K562 (cell line): Measurements from ENCODE around the gene DHX29. TPM values are rescaled to one million over a fixed set of nuclear protein-coding genes. Genes with fewer than 3 reads are reported as not detected.

Experiments
- ATAC-seq: fragments of 200-7000 bp; cut with Tn5 transposase; 3 replicates; pipeline ENCODE4 v1.9.1; 2020; ENCODE audit warnings: moderate library complexity
- BruUV-seq: library from RNA; stranded (reverse); fragments of 400-500 nt; replicated peaks from 2 replicates; lab custom pipeline; 2021; lab: Mats Ljungman, UMichigan
- CTCF ChIA-PET: fragments of 300-600 bp; formaldehyde crosslinking; extraction: SDS; loops from one replicate; lab custom pipeline; 2021; ENCODE audit warnings: low intra/inter-chr PET ratio; lab: Yijun Ruan, JAX
- POLR2A ChIA-PET: fragments of 300-600, 350-650 bp; sonication (Branson Sonifier 250); formaldehyde crosslinking; extraction: SDS; loops from one replicate; lab custom pipeline; 2021; ENCODE audit warnings: antibody characterized with exemption, inconsistent platforms; lab: Yijun Ruan, JAX
- DNase-seq, 4 experiments: peaks; one replicate each; pipeline versions ENCODE4 v3.0.0 to v3.0.0-alpha.2; 2011 to 2018; ENCODE audit warnings: low spot score in 3 of 4, mixed read lengths in 3 of 4; ENCODE audit errors: extremely low read depth in 1 of 4
- FAIRE-seq: peaks from 2 replicates; lab custom pipeline; 2011; peaks lifted over from hg19 to GRCh38; lab: Jason Lieb, UNC
- H2AFZ ChIP-seq: 2 replicates; pipeline ENCODE4 v1.6.0; 2011; ENCODE audit warnings: low read depth, low read length, control low read depth, inconsistent platforms
- H3K27ac ChIP-seq: fragments of 200-600 bp; 3 replicates; pipeline ENCODE4 v1.8.0; 2011; ENCODE audit warnings: low read depth, mild to moderate bottlenecking, control low read depth, inconsistent platforms, low read length, moderate library complexity, mixed read lengths; ENCODE audit errors: extremely low read depth
- H3K27me3 ChIP-seq, 2 experiments: fragments of 300-600 bp in 1 of 2; 2 replicates in 1 of 2; 3 replicates in 1 of 2; pipeline versions ENCODE4 v1.6.0 to v1.8.0; 2011; ENCODE audit warnings: inconsistent platforms in 2 of 2, low read length in 2 of 2, mild to moderate bottlenecking in 1 of 2, mixed read lengths in 1 of 2, moderate library complexity in 1 of 2; ENCODE audit not compliant: control insufficient read depth in 2 of 2, insufficient read depth in 2 of 2
- H3K36me3 ChIP-seq: fragments of 300-600 bp; 3 replicates; pipeline ENCODE4 v1.8.0; 2011; ENCODE audit warnings: mild to moderate bottlenecking, low read length, inconsistent platforms; ENCODE audit not compliant: control insufficient read depth, insufficient read depth
- H3K4me1 ChIP-seq, 2 experiments: fragments of 200-600 bp in 1 of 2; replicated peaks in 1 of 2; 2 replicates in 1 of 2; 3 replicates in 1 of 2; pipeline versions ENCODE4 v1.5.1 to v1.8.0; 2011; ENCODE audit warnings: inconsistent platforms in 2 of 2, low read length in 2 of 2, mild to moderate bottlenecking in 1 of 2, mixed read lengths in 1 of 2, moderate library complexity in 1 of 2; ENCODE audit not compliant: control insufficient read depth in 2 of 2, insufficient read depth in 2 of 2
- H3K4me2 ChIP-seq: 2 replicates; pipeline ENCODE4 v1.6.1; 2011; ENCODE audit warnings: low read length, control low read depth, inconsistent platforms, mixed read lengths; ENCODE audit not compliant: insufficient read depth
- H3K4me3 ChIP-seq: fragments of 200-600 bp; sonication (generic), shearing (Covaris generic); 2 replicates; pipeline ENCODE4 v1.5.1; 2016; ENCODE audit warnings: control low read depth, inconsistent platforms
- H3K79me2 ChIP-seq: fragments of 200-600 bp; 3 replicates; pipeline ENCODE4 v1.8.0; 2011; ENCODE audit warnings: low read length, inconsistent platforms; ENCODE audit not compliant: control insufficient read depth, insufficient read depth
- H3K9ac ChIP-seq, 2 experiments: 2 replicates each; pipeline versions ENCODE4 v1.6.0 to v1.6.1; 2011; ENCODE audit warnings: low read depth in 2 of 2, low read length in 2 of 2, control low read depth in 1 of 2, inconsistent platforms in 1 of 2, mild to moderate bottlenecking in 1 of 2, mixed read lengths in 1 of 2; ENCODE audit not compliant: insufficient read depth in 1 of 2
- H3K9me1 ChIP-seq: one replicate; pipeline ENCODE4 v1.6.0; 2011; ENCODE audit warnings: inconsistent platforms, mild to moderate bottlenecking, low read length, moderate library complexity; ENCODE audit not compliant: control insufficient read depth, insufficient read depth
- H3K9me3 ChIP-seq: replicated peaks from 2 replicates; pipeline ENCODE4 v1.5.1; 2011; ENCODE audit warnings: low read depth, low read length, inconsistent platforms; ENCODE audit not compliant: control insufficient read depth, insufficient read depth
- H4K20me1 ChIP-seq: replicated peaks from 2 replicates; pipeline ENCODE4 v1.6.1; 2011; ENCODE audit warnings: low read length, inconsistent platforms, mixed read lengths; ENCODE audit not compliant: control insufficient read depth, insufficient read depth
- ATF6 ChIP-seq: sonication (generic); formaldehyde crosslinking; IDR thresholded peaks from 2 replicates; pipeline ENCODE4 v1.4.0; 2020; ENCODE audit warnings: mild to moderate bottlenecking, missing genetic modification reagents
- CCAR2 ChIP-seq: fragments of 200-400 bp; formaldehyde crosslinking; IDR thresholded peaks from 2 replicates; pipeline ENCODE4 v1.6.1; 2017; ENCODE audit warnings: mild to moderate bottlenecking, low read depth, low read length
- EP400 ChIP-seq: fragments of 450-650 bp; IDR thresholded peaks from 2 replicates; pipeline ENCODE4 v1.6.1; 2017; ENCODE audit warnings: antibody characterized with exemption, mild to moderate bottlenecking, moderate library complexity
- NFE2 ChIP-seq: IDR thresholded peaks from 2 replicates; pipeline ENCODE4 v1.6.1; 2014; ENCODE audit warnings: antibody characterized with exemption, low read depth
- SETDB1 ChIP-seq: IDR thresholded peaks from one replicate; pipeline ENCODE4 v1.6.1; 2012; ENCODE audit warnings: low read length, control low read depth, inconsistent platforms
- SREBF2 ChIP-seq: sonication (generic); formaldehyde crosslinking; IDR thresholded peaks from 2 replicates; pipeline ENCODE4 v1.4.0; 2020; ENCODE audit warnings: mild to moderate bottlenecking, missing genetic modification reagents
- TFAP4 ChIP-seq: sonication (generic); formaldehyde crosslinking; IDR thresholded peaks from 2 replicates; pipeline ENCODE4 v1.8.0; 2022; ENCODE audit warnings: missing genetic modification reagents, mild to moderate bottlenecking, moderate library complexity, borderline replicate concordance
- WGBS: fragments of 100-300 bp; shearing (Covaris generic); methylation state at CpG from one replicate; pipeline ENCODE4 v1.1.6; 2016; ENCODE audit warnings: low coverage, mixed read lengths; ENCODE audit not compliant: insufficient coverage; ENCODE audit errors: missing lambda C conversion rate; 5-methylcytosine and 5-hydroxymethylcytosine counted together
- in situ Hi-C: fragments of 300-500 bp; cut with MboI; formaldehyde crosslinking; loops from 4 replicates; pipeline ENCODE4 v1.15.0; 2018; ENCODE audit warnings: inconsistent platforms, mixed read lengths
- intact Hi-C: fragments of 100-400 bp; cut with micrococcal nuclease; formaldehyde crosslinking; loops from 2 replicates; pipeline ENCODE4 v1.14.2; 2022
- polyA plus RNA-seq, 8 experiments: library from polyadenylated mRNA; depleted of rRNA in 4 of 8; stranded (reverse) in 5 of 8; unstranded in 3 of 8; fragments of >200 nt; fragmentation: Nextera tagmentation in 2 of 8; fragmentation: Illumina TruSeq in 1 of 8; extraction: Ambion mirVana in 2 of 8; extraction: Trizol in 1 of 8; gene quantifications; 2 replicates each; pipeline versions ENCODE4 v1.2.1 to v1.2.3, GENCODE V29; 2011 to 2014; ENCODE audit warnings: inconsistent platforms in 1 of 8, missing spikeins in 1 of 8
- total RNA-seq, 7 experiments: library from RNA; depleted of rRNA in 6 of 7; stranded (reverse); fragments of >200 nt in 6 of 7; fragmentation: Illumina TruSeq in 2 of 7; extraction: Trizol in 2 of 7; gene quantifications; 2 replicates each; pipeline versions ENCODE4 v1.2.1 to v1.2.3, GENCODE V29; 2011 to 2021; ENCODE audit warnings: low replicate concordance in 1 of 7

The DHX29 gene
- total and polyA plus RNA-seq, 9 of the 15 experiments (the other 6 are each of a cell fraction or from before 2014, with no cell fraction given) = 7.5 to 42.1 (median 25.0) TPM

GRCh38 chr5:55338810-55339243, 31.3 kb upstream of the DHX29 start (continued):
- TF ChIP-seq TFAP4 (CRISPR knock-in tag) (no peak), SETDB1 (no peak), CCAR2 (no peak)
- TF ChIP-seq, all 486 proteins: peak for 0

- BruUV-seq = no TSS peak
- FAIRE-seq (no peak), DNase-seq (no peak), ATAC-seq (no peak)
- WGBS = 97% methylated on average over 2 of the region's 2 CpGs
- no peak overlapping the region for H3K4me3 ChIP-seq
- POLR2A ChIA-PET = no interaction called here
- H2AFZ ChIP-seq = no peak overlapping the region
- H3K27me3 ChIP-seq = no peaks in the 10 kb centered on the region
- intact Hi-C loops (no loop called here), in situ Hi-C loops (no loop called here)
- no peaks in the 10 kb centered on the region for H4K20me1 ChIP-seq
- no peaks in the 10 kb centered on the region for H3K4me1 ChIP-seq
- peaks cover 63% of the 10 kb centered on the region for H3K79me2 ChIP-seq
- H3K4me2 ChIP-seq = no peak overlapping the region
- H3K9me1 ChIP-seq = no peaks in the 10 kb centered on the region
- H3K27ac ChIP-seq = no peak overlapping the region
- CTCF ChIA-PET = no interaction called here
- H3K36me3 ChIP-seq = peaks cover 78% of the 10 kb centered on the region
- TF ChIP-seq SREBF2 (CRISPR knock-in tag) = no peak
- 0 out of 2 replicates have a peak, but pooled peaks have one; percentile 9 for TF ChIP-seq EP400
- TF ChIP-seq ATF6 (CRISPR knock-in tag) = no peak
- TF ChIP-seq NFE2 = no peak
- H3K9me3 ChIP-seq = no peaks in the 10 kb centered on the region
- H3K9ac ChIP-seq = no peak overlapping the region
Measured at GRCh38 chr5:55338092-55338613, 30.7 kb upstream of the DHX29 start.
